Measurements from ENCODE around the gene CCDC157.

DNA sequence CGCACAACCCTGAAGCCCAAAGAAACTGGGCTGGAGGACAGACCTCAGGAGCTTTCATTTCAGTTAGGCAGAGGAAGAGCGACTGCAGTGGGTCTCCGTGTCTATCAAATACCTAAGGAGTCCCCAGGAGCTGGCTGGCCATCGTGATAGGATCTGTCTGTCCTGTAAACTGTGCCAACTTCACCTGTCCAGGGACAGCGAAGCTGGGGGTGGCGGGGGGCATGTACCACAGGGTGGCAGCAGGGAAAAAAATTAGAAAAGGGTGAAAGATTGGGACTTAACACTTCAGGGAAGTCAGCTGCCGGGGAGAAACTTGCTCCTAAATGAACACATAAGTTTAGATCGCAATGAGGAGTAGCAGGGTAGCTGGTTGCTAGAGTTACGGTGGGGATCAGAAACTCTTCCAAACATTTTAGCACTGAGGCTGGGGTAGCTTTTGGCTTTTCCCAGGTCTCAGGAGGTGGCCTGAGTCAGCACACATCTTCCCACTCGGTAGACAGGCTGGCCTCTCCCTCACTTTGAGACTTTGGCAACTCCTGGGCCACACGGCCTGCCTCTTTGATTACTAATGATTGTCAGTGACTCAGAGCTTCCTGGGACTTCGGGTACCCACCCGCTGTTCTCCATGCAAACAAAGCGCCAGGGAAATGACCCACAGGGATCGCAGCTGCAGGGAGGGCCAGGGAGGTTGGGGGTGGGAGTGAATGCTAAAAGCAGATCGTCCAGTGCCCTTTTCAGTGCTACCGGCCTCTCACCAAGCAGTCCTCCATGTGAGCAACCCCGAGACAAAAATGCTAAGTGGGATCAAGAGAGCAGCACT lies 65.9 kb downstream of the CCDC157 start:
- TF ChIP-seq EP300 (IDR thresholded peaks at IDR 0.05) (no peak), CTCF (IDR thresholded peaks at IDR 0.05) (no peak)

Data from suprapubic skin (tissue), 3 donors.